Measurements from ENCODE around the gene GMDS.

The GMDS gene

DNA sequence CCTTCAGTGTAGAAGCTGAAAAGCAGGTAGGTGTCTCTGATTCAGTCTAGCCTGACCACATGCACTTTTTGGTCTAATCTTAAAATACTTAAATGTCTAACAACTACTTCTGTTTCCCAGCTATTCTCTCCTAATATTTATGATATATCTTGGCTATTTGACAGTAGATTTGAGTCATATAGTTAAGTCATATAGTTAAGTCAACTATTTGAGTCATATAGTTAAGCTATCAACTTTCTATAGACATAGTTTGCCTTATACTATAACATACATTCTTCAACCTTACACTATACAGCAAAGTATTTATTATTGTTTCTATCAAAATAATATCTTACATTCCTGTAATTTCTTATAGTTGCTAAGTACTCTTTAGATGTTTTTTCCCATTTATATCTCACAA is 110.9 kb downstream of the GMDS start:
- DNase-seq (ENCODE audit: low spot score) = no peak
- TF ChIP-seq, protein P1, sequence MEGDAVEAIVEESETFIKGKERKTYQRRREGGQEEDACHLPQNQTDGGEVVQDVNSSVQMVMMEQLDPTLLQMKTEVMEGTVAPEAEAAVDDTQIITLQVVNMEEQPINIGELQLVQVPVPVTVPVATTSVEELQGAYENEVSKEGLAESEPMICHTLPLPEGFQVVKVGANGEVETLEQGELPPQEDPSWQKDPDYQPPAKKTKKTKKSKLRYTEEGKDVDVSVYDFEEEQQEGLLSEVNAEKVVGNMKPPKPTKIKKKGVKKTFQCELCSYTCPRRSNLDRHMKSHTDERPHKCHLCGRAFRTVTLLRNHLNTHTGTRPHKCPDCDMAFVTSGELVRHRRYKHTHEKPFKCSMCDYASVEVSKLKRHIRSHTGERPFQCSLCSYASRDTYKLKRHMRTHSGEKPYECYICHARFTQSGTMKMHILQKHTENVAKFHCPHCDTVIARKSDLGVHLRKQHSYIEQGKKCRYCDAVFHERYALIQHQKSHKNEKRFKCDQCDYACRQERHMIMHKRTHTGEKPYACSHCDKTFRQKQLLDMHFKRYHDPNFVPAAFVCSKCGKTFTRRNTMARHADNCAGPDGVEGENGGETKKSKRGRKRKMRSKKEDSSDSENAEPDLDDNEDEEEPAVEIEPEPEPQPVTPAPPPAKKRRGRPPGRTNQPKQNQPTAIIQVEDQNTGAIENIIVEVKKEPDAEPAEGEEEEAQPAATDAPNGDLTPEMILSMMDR (IDR thresholded peaks at IDR 0.05; ENCODE audit: extremely low read depth, missing control alignments) = no peak

DNA sequence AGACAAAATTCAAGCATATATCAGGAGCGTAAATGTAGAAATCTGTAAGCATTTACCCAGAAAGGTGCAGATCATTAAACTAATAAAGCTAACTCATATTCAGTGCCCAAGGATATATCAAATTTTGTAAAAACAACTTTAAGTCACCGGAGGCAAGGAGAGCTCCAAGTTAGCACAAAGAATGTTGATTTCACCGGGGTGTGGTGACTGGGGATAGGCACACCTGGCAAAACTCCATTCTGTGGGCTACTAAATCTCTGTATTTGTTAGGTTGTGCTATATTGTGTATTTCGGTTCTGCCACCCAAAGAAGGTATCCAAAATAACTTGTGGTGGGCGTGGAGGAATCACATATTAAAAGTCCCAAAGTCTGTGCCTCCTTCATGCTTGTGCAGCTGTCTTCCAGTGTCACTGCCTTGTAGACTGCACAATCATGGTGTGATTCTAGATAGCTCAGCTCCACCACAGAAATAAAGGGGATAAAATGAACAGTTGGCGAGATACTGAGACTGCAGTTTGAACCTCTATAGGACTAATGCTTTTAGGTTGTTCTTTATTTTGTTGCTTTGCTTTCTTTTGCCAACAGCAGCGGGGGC is 111.6 kb downstream of the GMDS start:
- DNase-seq (ENCODE audit: low spot score) = no peak
- TF ChIP-seq, protein P1 (IDR thresholded peaks at IDR 0.05; ENCODE audit: extremely low read depth, missing control alignments) = no peak

DNA sequence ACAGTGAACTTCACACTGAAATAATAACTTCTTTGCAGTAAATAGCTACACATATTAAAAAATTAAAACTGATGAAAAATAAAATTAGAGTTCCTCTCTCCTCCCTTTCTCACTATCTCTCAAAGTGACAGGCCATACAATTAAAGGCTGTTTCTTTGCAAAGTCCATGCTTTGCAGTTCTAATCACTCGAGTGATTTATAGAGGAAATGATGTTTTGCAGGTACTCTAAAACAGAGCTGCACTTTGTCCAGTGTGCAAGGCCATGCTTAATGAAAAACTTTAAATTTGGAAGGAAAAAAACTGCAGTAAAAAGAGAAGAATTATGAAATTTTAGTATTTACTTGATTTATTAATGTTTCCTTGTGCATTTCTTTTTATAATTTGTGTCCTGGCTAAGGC is 112.5 kb downstream of the GMDS start:
- DNase-seq (ENCODE audit: low spot score) = no peak
- TF ChIP-seq, protein P1 (IDR thresholded peaks at IDR 0.05; ENCODE audit: extremely low read depth, missing control alignments) = no peak

DNA sequence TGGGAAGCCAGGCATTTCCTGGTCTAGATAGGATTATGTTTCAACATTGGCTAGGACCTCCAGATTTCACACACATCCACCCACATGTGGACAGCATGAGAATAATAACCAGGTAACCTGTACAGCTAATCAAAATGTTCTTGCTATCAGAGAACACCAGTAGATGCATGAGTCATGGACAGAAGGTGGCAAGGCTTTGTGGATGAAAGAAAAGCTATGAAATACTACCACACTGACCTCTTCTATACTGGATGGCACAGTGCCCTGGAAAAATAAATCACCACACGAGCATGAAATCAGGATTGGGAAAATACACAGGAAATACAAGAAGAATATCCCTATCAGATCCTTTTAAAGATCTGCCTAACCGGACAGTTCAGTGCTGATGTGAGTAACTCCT is 113.0 kb downstream of the GMDS start:
- TF ChIP-seq, protein P1 (IDR thresholded peaks at IDR 0.05; ENCODE audit: extremely low read depth, missing control alignments) = no peak
- no peak for DNase-seq (ENCODE audit: low spot score)

DNA sequence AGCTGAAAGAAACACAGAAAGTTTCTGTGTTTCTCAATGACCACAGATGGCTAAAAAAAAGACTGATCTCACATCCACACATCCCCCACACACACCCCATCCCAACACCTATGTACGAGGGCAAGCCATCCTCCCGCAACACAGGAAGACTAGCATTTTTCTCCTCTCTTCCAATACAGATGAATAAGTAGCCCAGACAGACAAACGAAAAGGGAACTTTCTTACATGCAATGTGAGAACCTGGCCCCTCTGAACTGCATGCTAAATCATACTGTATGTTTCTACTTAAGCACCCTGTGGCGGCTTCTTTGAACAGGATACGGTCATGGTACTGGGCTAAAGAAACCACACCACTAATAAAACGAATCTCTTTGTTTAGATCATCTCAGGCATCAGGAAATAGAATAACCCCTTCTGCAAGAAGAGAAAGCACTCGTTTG is 116.2 kb downstream of the GMDS start:
- TF ChIP-seq, protein P1 (IDR thresholded peaks at IDR 0.05; ENCODE audit: extremely low read depth, missing control alignments) = no peak
- peak; percentile 52 for DNase-seq (ENCODE audit: low spot score)

DNA sequence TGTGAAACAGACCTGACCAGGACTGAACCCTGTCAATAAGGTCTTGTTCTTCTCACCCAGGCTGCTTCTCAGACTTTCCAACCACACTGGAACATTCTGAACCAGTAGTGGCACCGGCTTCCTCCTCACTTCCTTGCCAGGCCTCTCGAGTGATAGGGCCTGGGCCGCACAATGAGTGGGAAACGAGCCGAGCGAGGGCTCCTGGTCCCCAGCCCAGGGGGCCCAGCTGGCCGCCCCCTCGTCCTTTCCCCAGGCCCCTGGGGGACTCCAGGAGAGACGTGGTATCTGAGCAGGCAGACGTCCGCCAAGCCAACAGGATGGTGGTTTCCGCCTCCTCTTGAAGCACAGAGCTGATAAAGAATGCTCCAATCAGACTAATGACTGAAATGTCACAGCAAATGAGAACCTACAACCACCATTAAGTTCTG is 117.9 kb downstream of the GMDS start:
- peak; percentile 36 for DNase-seq (ENCODE audit: low spot score)
- TF ChIP-seq, protein P1 (IDR thresholded peaks at IDR 0.05; ENCODE audit: extremely low read depth, missing control alignments) = no peak

DNA sequence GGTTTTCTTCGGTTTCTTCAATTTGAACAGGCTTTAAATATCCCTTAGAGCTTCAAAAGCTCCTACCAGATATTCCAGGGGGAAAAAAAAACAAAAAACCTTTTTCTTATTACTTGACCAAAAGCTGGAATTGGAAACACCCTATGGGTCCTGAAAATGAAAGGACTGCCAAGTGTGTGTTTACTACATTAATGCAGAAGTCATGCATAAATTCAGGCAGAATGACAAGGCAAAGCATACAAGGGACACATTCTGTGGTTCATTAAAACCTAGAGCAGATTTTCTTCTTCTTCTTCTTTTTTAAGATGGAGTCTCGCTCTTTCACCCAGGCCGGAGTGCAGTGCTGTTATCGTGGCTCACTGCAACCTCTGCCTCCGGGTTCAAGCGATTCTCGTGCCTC is 119.1 kb downstream of the GMDS start:
- DNase-seq (ENCODE audit: low spot score) = no peak
- TF ChIP-seq, protein P1 (IDR thresholded peaks at IDR 0.05; ENCODE audit: extremely low read depth, missing control alignments) = no peak

All from GM20000 (cell line).